ENCODE data around the gene PRX.

Gene PRX

DNA sequence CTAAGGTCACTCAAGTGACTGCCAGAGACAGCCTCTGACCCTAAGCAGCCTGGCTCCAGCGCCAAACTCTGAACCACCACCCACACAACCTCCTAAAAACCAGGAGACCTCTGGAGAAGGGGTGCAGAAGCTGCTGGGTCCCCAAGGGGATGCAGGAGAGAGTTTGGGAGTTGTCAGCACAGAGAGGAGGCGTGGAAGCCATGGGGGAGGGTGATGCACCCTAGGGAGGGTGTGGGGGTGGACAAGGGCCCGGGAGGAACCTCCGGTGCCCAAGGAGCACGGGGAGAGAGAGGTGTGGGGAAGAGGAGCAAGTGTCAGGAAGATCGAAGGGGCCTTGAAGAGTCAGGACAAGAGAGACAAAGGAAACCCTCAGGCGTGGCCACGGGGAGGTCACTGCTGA lies 21.1 kb downstream of the PRX start:
- no peak overlapping the region for H3K4me3 ChIP-seq (ENCODE audit: low read depth, low read length)
- TF ChIP-seq, protein P1, sequence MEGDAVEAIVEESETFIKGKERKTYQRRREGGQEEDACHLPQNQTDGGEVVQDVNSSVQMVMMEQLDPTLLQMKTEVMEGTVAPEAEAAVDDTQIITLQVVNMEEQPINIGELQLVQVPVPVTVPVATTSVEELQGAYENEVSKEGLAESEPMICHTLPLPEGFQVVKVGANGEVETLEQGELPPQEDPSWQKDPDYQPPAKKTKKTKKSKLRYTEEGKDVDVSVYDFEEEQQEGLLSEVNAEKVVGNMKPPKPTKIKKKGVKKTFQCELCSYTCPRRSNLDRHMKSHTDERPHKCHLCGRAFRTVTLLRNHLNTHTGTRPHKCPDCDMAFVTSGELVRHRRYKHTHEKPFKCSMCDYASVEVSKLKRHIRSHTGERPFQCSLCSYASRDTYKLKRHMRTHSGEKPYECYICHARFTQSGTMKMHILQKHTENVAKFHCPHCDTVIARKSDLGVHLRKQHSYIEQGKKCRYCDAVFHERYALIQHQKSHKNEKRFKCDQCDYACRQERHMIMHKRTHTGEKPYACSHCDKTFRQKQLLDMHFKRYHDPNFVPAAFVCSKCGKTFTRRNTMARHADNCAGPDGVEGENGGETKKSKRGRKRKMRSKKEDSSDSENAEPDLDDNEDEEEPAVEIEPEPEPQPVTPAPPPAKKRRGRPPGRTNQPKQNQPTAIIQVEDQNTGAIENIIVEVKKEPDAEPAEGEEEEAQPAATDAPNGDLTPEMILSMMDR (IDR thresholded peaks at IDR 0.05; ENCODE audit: borderline replicate concordance, insufficient read depth, low read depth, low read length) = no peak

DNA sequence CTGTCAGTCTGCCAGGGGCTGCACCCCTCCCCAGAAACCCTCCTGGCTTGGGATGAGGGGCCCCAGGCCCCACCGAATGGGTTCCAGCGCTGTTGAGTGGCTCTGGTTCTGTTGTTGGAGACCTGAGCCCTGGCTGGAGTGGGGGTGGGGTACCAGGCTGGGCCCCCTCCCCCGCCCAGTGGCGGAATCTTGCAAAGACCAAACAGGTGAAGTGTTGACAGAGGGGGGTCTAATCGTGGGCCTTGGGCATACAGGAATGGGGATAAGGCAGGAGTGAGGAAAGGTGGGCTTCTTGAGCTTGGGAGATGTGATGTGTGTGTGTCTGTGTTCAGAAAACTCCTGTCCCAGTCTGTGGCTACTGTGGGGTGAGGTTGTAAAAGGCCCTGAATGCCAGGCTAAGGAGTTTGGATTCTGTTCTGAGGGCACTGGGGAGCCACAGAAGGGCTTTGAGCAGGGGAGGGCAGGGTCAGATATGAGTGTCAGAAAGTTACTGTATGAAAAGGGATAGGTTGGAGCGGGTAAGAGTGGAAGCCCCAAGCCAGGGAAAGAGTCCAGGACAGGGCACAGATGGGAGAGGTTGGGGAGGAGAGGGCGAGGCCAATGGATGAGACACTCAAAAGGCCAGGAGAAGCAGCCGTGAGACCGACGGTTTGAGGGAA lies 23.0 kb downstream of the PRX start, which contains the start of gene HIPK4:
TSS of gene HIPK4 (minus strand) at position 98 of the 659 bp plus-strand sequence. CDS start 279 bp downstream, outside the sequence.
- TF ChIP-seq, protein P1 (IDR thresholded peaks at IDR 0.05; ENCODE audit: borderline replicate concordance, insufficient read depth, low read depth, low read length) = no peak
- H3K4me3 ChIP-seq (ENCODE audit: low read depth, low read length) = no peak within 1 kb of the TSS

DNA sequence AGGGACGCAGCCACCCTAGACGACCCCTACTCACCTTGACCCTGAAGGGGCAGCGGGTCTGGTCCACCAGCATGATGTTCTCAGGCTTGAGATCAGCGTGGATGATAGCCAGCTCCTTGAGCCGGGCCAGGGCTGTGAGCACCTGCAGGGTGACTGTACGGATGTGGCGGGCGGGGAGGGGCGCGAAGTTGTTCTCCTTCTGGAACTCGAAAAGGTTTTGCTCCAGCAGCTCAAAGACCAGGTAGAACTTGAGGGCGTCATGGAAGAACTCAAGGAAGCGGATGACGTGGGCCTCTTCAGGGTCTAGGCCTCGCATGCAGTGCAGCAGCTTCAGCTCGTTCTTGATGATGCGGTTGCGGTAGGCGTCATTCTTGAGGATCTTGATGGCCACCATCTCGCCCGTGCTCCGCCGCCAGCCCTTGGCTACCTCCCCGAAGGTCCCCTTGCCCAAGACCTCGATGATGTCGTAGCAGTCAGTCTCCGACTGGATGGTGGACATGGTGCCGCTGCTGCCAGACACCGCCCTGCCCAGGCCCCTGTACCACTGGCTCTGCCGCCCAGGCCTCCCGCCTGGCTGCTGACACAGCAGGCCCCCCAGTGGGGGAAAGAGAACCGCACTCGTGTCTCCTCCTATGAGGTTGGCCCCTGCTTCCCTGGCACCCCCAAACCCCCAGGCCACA lies 23.6 kb downstream of the PRX start:
- H3K4me3 ChIP-seq (ENCODE audit: low read depth, low read length) = no peak overlapping the region
- TF ChIP-seq, protein P1 (IDR thresholded peaks at IDR 0.05; ENCODE audit: borderline replicate concordance, insufficient read depth, low read depth, low read length) = no peak

DNA sequence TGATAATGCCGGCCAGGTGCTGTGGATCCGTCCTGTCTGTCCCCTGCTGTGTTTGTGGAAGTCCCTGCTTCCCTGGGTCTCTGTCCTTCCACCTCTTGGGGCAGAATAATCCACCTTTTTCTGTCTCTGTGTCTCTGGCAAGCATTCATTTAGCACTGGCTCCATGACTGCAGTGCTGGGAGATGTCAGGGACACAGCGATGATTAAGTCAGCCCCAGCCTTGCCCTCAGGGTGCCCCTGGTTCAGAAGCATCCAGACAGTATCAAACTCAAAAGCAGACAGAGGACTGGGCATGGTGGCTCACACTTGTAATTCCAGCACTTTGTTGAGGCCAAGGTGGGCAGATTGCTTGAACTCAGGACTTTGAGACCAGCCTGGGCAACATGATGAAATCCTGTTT lies 24.7 kb downstream of the PRX start:
- H3K4me3 ChIP-seq (ENCODE audit: low read depth, low read length) = no peak overlapping the region
- TF ChIP-seq, protein P1 (IDR thresholded peaks at IDR 0.05; ENCODE audit: borderline replicate concordance, insufficient read depth, low read depth, low read length) = no peak

DNA sequence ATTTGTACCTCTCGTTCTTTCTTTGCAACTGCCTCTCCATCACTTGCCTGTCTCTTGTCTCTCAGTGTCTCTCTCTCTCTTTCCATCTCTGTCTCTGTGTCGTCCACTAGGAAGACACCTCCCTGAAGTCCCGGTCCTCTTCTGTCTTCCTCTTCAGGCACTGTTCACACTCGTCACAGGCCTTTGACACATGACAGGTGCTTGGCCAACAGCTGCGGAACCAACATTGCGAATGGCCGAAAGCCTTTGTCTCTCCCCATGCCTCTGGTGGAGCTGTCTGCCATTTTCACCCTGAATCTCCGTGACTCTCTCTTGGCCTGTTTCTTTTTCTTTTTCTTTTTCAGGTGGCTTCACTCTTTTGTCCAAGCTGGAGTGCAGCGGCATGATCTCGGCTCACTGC lies 26.0 kb downstream of the PRX start:
- TF ChIP-seq, protein P1 (IDR thresholded peaks at IDR 0.05; ENCODE audit: borderline replicate concordance, insufficient read depth, low read depth, low read length) = no peak
- H3K4me3 ChIP-seq (ENCODE audit: low read depth, low read length) = no peak overlapping the region

DNA sequence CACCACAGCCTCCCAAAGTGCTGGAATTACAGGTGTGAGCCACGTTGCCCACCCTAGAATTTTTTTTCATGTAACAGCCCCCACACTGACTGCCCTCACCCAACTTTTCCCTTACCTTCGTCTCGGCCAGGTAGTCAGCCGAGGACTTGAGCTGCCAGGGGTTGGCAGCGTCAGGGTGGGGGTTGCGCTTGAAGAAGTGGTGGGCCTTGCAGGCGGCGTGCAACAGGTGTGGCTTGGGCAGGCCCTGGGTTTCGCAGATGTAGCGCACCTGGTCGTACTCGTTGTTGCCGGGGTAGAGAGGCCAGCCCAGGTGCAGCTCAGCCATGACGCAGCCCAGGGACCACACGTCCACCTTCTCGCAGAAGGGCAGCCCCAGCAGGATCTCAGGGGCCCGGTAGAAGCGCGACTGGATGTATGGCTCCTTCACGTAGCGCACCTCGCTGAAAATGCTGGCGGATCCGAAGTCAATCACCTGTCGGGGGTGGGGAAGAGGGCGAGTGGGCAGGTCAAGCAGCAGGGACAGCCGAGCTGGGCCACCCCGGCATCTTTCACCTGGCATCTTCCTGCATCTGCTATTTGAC lies 29.4 kb downstream of the PRX start:
- H3K4me3 ChIP-seq (ENCODE audit: low read depth, low read length) = no peak overlapping the region

More for the DNA sequence above, 29.4 kb downstream of the PRX start:
- TF ChIP-seq, protein P1 (IDR thresholded peaks at IDR 0.05; ENCODE audit: borderline replicate concordance, insufficient read depth, low read depth, low read length) = no peak

All from GM12875 (cell line).